Posterior vena cava (tissue), 2 donors: ENCODE data around the gene VKORC1. TPM values are rescaled to one million over a fixed set of nuclear protein-coding genes. Genes with fewer than 3 reads are reported as not detected.
"Not testable (repeated sequence)": the region's sequence is repeated elsewhere in the genome, so short reads cannot be mapped to it uniquely, and the experiment has no call there.

Source experiments
- DNase-seq: peaks from one replicate; pipeline ENCODE4 v3.0.0-alpha.2; 2020; ENCODE audit warnings: low spot score
- intact Hi-C, 2 donors: fragments of 100-400 bp; cut with DNase I; formaldehyde crosslinking; loops; one replicate each; pipeline versions ENCODE4 v1.14.1 to v1.14.2; 2022 to 2023
- long read RNA-seq, 2 donors: library from polyadenylated mRNA; unstranded; transcript quantifications; one replicate each; pipeline ENCODE4 v2.0.0, GENCODE V29; 2020 to 2021
- total RNA-seq, 2 donors: library from RNA; stranded (reverse); fragmentation: NEBNext Ultra II Directional; extraction: Animal tissue kit (Norgen Biotek cat#: 25700); gene quantifications; one replicate each; pipeline ENCODE4 v1.2.1, GENCODE V29; 2021
- donor health status: DM: yes; HTN: yes; CAD: no.
- donor health status: DM: yes; HTN: yes; CAD: no.

VKORC1 gene
- total RNA-seq: 100 to 1,000 TPM in 1 of 2 donors, 10 to 100 TPM in 1; 77.8 to 113 TPM
- long read RNA-seq, donor 1, transcript VKORC1-205 (3 exons, 1,012 nt): major isoform, 43 of 55 reads
- long read RNA-seq, donor 1, transcript VKORC1-203 (2 exons, 901 nt): minor isoform, 5 of 55 reads
- long read RNA-seq, donor 1, partial matches to known transcripts: 0 of 55 reads
- long read RNA-seq, donor 1, other reads (novel, unspliced or antisense): 4 of 55 reads
- long read RNA-seq, donor 2, transcript VKORC1-205 (3 exons, 1,012 nt): major isoform, 87 of 96 reads
- long read RNA-seq, donor 2, partial matches to known transcripts: 1 of 96 reads
- long read RNA-seq, donor 2, other reads (novel, unspliced or antisense): 3 of 96 reads

- DNase-seq: peak; percentile 99
- intact Hi-C loops: loop anchor here in 1 of 2 donors (10.0 kb wide), 1 partner anchor 110 kb away; the partner anchor contains the start of gene HSD3B7
Measured at GRCh38 chr16:31094424-31095120, at the start of gene VKORC1. Gene VKORC1 (minus strand): TSS chr16:31094797. CDS start chr16:31094729, 68 bp downstream.

- intact Hi-C loops: no loop called here
- DNase-seq: no peak
Measured at GRCh38 chr16:31143694-31144148, 49.1 kb upstream of the VKORC1 start.

GRCh38 chr16:31143011-31143693 is 48.6 kb upstream of the VKORC1 start:
- no peak for DNase-seq
- intact Hi-C loops: no loop called here

GRCh38 chr16:31142109-31143010 is 47.8 kb upstream of the VKORC1 start:
- peak; percentile 100 for DNase-seq
- intact Hi-C loops: no loop called here

- intact Hi-C loops: no loop called here
- DNase-seq: no peak
Measured at GRCh38 chr16:31141489-31142108, 47.0 kb upstream of the VKORC1 start.

GRCh38 chr16:31141071-31141469 is 46.5 kb upstream of the VKORC1 start:
- DNase-seq, intact Hi-C loops: not testable (repeated sequence)

GRCh38 chr16:31138621-31139578 is 44.3 kb upstream of the VKORC1 start:
- peak; percentile 84 for DNase-seq
- intact Hi-C loops: loop anchor here in 1 of 2 donors (5.0 kb wide), 1 partner anchor 573 kb away; a partner anchor contains a TSS

GRCh38 chr16:31136822-31137499 is 42.4 kb upstream of the VKORC1 start:
- DNase-seq: not testable (repeated sequence)
- intact Hi-C loops: loop anchor here in 1 of 2 donors (5.0 kb wide), 1 partner anchor 575 kb away; a partner anchor contains a TSS

GRCh38 chr16:31136287-31136662 is 41.7 kb upstream of the VKORC1 start:
- intact Hi-C loops: loop anchor here in 1 of 2 donors (5.0 kb wide), 1 partner anchor 576 kb away; a partner anchor contains a TSS
- no peak for DNase-seq

GRCh38 chr16:31135535-31136286 is 41.1 kb upstream of the VKORC1 start, which contains the start of gene PRSS8:
Gene PRSS8 (minus strand): TSS chr16:31135727. CDS start chr16:31135498, 229 bp downstream.
- intact Hi-C loops: loop anchor here in 1 of 2 donors (5.0 kb wide), 1 partner anchor 577 kb away; a partner anchor contains a TSS
- DNase-seq: no peak

- no peak for DNase-seq
- intact Hi-C loops: loop anchor here in 1 of 2 donors (5.0 kb wide), 2 partner anchors 577 to 1388 kb away; partner anchors contain the start of gene C16orf54
Measured at GRCh38 chr16:31134625-31135534, 40.3 kb upstream of the VKORC1 start.

- no peak for DNase-seq
- intact Hi-C loops: loop anchor here in 1 of 2 donors (5.0 kb wide), 1 partner anchor 1387 kb away; the partner anchor contains the start of gene C16orf54
Measured at GRCh38 chr16:31134091-31134571, 39.5 kb upstream of the VKORC1 start.

GRCh38 chr16:31133046-31133501 is 38.5 kb upstream of the VKORC1 start:
- intact Hi-C loops: loop anchor here in 1 of 2 donors (5.0 kb wide), 1 partner anchor 1386 kb away; the partner anchor contains the start of gene C16orf54
- no peak for DNase-seq
